ENCODE results near the gene MYEOV.

The MYEOV gene

DNA sequence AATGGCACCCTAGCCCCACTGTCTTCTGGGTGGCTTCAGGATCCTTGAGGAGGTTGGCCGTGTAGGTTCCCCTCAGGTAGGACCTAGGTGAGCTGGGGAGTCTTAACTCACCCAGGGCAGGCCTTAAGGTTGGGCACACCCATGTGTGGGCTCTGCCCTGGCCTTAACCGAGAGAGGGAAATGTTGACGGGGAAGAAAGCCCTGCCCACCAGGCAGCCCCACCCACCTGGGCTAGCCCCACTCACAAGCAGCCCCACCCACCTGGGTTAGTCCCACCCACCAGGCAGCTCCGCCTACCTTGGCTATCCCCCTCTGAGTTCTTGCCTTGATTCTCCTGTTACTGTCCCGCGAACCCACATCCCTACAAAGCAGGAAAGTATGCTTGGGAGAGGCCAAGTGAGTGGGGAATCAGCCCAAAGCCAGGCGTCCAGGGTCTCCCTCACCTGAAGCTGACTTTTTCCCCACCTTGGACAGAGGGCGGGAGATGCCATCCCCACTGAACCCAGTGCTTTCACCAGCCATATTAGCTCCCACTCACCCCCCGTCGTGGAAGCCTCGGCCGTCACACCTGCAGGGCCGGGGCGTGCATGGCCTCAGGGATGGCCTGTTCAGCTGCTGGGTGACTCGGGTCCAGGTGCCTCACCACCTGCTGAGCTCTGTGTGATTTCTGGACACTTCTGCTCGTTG lies at the start of gene MYEOV:
Gene MYEOV, plus strand, starts transcription at position 337 of the 687 bp plus-strand sequence. CDS start 1,200 bp downstream, outside the sequence.
- no peak for FAIRE-seq

GRCh38 chr11:69244266-69244665 lies 49.7 kb upstream of the MYEOV start:
- FAIRE-seq = no peak

DNA sequence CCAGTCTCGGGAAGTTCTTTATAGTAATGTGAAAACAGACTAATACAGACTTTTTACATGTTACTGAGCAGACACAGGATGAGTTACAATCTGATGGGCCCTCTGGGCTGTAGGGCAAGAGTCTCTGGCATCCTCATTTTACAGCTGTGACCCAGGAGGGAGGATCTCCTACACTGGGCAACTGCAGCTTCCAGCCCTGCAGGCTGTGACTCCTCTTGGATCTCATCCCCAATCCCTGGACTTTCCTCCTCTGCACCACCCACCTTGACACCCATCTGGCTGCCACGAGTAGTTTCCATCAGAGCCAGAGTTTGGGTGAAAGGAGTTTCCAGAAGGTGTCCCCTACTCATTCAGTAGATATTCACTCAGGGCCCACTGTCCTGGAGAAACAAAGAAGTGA lies 48.9 kb upstream of the MYEOV start:
- no peak for FAIRE-seq

- no peak for FAIRE-seq
These were observed 48.2 kb upstream of the MYEOV start for GRCh38 chr11:69245491-69246345.

- no peak for FAIRE-seq
These were observed 44.4 kb upstream of the MYEOV start for GRCh38 chr11:69249311-69250185.

- no peak for FAIRE-seq
These were observed 43.5 kb upstream of the MYEOV start for GRCh38 chr11:69250186-69251056.

- FAIRE-seq = no peak
These were observed 42.9 kb upstream of the MYEOV start for GRCh38 chr11:69251057-69251393.

DNA sequence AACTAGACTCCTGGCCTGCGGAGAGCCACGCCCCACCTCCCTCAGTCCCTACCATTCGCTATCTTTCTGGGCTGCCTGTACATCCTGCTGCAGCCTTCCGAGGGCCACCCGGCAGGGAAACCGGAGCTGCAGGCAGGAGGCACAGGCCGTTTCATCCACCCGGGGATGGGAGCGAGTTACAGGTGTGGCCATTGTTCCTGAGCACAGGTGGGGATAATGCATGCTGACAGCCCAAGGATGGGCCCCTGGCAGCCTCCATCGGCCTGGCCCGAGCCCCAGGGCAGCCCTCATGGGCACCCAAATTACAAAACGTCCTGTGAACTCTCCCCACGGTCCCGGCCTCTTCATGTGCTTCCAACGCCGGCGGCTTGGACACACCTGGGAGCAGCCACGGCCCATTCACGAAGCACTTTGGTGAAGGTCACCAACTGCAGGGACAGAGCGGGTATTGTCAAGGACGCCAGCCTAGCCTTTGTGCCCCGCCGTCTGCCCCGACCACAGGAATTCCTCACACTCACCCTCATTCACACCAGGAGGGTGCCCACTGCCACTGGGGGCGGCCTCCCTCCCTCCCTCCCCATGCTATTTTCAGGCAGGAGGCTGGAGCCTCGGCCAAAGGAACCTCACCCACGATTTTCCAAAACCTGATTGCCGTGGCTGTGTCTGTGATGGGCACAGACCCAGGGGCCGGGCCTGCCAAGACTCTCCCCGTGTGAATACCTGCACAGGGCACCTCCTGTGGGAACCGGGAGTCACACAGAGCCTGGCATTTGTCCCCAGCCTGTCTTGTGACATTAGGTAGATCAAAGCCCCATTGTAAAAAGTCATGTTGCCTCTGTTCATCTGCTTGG lies 42.1 kb upstream of the MYEOV start:
- no peak for FAIRE-seq

DNA sequence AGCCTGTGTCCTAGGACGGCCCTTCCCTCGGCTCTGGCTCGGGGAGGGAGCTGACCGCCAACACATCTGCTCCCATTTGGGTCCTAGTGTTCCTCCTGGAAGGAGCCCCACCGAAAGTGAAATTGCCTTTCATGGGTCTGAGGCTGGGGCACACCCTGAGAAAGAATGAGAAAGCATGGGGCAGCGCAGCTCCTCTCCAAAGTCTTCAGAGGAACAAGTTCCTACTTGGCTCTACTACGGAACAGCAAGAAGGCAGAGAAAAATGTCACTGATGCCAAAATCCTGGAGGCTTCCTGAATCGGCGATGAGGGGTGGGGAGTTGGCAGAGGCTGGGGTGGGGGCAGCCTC lies 41.5 kb upstream of the MYEOV start:
- no peak for FAIRE-seq

GRCh38 chr11:69253028-69253427 lies 40.9 kb upstream of the MYEOV start:
- FAIRE-seq = no peak

DNA sequence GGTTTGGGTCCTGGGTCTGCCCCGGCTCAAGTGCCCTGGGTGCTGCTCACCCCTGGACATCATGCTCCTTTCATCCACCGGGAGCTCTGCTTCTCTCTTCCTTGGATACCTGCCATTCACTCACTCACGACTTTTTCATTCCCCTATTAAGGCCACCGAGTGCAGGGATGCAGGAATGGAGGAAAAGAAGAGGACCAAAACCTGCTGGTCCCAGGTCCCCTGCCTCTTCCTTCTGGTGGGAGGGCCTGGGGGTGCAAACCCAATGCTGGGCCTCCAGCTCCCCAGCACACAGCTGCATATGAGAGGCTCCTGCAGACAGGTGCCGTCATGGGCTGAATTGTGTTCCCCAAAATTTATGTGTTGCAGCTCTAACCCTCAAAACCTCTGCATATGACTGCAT lies 36.8 kb upstream of the MYEOV start:
- no peak for FAIRE-seq

DNA sequence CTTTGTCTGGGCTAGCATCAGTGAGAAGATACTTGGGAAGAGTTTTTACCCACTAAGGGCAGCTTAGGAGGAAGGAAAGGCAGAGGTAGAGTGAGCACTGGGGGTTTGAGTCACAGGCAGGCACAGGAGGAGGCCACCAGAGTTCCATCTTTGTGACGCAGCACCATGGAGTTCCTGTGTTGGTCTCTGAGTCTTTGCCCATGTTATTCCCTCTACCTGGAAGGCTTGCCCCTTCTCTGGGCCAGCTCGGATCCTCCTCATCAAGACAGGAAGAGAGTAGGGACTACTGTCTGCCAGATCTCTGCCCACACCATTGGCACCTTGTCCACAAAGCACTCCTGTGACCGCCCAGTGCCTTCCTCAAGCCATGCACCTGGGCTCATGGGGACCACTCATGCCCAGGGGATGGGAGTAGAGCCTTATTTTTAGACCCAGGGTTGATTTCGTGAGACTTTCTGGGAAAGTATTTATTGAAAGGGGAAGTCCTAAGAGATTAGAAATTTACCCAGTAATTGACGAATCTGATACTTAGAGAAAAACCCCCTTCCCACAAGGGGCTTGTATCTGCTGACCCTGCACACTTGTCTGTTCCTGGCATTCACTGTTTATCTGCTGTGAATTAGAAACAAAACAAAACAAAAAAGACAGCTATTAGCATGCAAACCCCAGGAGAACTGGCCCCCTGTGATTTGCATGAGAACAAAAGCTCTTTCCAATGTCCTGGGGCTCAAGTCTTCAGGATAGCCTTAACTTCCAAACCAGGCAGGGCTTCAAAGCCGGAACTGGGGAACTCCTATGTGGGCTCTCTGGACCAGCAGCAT lies 35.9 kb upstream of the MYEOV start:
- no peak for FAIRE-seq

DNA sequence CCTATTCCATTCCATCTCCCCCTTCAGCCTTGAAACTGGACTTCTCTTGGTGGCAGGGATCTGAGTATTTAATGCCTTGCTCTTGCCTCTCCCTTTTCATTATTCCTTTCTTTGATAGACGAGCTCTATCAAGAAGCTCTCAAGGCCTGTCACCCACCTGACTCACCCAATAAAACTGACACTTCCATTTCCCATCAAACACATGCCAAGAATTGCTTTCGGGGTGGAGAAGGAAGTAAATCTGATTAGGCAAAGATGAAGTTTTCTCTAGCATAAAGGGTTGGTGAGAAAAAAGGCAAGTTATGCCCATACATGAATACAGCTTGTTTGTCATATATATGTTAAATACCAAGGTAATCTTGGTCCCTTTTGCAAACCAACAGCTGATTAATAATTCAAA lies 34.9 kb upstream of the MYEOV start:
- no peak for FAIRE-seq

DNA sequence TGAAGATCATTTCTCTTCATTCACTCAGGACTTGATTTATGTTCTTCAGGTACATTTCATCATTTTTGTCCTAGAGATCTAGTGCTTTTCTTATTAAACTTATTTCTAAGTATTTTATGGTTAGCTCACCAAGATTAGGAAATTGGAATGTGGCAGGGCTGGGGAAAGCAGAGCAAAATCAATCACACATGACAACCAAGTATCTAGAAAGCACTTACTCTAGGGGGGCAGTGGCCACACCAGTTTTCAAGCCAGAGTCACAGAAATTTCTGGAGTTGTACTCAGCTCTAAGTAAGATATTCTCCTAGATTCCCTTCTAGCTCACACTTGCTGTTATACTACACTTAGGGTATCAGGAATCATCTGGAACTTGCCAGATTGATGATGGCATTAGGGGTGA lies 33.3 kb upstream of the MYEOV start:
- FAIRE-seq = no peak

- FAIRE-seq = no peak
These were observed 32.8 kb upstream of the MYEOV start for GRCh38 chr11:69261116-69261515.

DNA sequence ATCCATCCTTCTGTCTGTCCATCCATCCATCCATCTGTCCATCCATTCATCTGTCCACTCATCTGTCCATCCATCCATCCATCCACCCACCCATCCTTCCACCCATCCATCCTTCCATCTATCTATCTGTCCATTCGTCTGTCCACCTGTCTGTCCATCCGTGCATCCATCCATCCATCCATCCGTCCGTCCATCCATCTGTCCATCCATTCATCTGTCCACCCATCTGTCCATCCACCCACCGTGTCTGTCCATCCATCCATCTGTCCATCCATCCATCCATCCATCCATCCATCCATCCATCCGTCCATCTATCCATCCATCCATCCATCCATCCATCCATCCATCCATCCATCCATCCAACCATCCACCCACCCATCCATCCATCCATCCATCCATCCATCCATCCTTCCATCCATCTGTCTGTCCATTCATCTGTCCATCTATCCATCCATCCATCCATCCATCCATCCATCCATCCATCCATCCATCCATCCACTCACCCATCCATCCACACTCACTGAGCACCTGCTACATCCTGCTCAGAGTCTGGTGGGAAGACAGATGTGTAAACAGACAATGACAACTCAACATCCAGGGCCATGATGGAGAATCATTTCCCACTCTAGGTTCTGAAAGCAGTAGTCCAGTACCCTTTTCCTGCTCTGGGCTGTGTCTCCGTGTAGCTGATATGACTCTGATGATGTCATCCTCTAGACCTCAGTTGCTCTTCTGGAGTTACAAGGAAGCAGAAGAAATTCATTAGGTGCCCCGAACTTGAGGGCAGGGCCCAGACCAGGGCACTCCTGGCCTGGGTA lies 30.8 kb upstream of the MYEOV start:
- no peak for FAIRE-seq

DNA sequence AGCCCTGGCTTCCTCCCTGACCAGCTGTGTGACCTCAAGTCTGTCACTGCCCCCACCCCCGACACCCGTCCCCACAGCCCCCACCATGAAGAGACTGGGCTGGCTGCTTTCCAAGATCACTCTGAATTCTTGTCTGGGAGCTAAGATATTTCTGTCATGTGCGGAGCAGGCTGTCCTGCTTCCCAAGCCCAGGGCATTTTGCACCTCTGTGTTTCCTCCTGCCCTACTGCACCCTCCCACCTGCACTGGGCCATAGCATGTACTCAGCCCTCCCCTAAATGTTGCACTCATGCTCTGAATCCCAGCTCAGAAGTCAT lies 30.3 kb upstream of the MYEOV start:
- no peak for FAIRE-seq

- FAIRE-seq = no peak
These were observed 29.5 kb upstream of the MYEOV start for GRCh38 chr11:69264486-69264885.

DNA sequence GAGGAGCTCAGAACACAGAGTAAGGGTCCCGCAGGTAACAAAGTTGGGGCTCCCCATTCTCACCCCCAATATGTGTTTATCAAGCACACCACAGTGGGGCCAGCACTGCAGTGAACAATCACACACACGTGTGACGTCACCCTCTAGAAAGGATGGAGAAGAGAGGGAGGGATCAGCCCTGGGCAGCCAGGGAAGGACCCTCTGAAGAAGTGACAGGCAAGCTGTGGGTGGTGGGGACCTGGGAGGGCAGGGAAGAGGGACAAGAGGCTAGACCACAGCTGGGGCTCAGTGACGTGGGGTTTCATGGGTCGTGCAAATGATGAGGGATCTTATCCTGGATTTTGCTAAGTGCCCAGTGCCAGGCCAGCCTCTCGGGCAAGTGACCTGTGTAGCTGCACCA lies 28.7 kb upstream of the MYEOV start:
- no peak for FAIRE-seq
